NCI-H345 (cell line): ENCODE measurements around the gene AGAP1.

Experiments
- DNase-seq: peaks from one replicate; lab custom pipeline; 2025; lab: John Stamatoyannopoulos, UW

The AGAP1 gene

DNA sequence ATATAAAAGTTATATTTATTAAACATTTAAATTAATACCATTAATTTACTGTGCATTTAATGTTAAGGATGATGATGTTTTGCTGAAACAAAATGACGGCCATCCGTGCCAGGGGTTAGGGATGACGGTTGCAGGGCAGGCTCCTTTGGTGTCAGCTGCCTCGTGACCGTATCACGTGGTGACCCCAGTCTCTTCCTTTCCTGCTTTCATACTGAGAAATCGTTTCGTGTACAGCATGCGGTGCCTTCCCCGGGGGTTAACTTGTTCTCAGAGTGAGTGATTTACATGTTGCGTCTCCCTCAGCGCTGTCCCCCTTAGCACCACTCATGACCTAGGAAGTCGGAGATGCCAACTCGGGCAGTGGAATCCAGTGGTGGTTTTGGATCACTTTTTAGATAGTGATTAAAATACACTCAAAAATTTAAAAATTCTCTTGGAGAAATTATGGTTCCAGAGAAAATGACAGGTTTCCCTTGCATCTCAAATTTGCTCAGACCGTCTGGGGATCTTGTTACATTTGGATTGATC is 383.5 kb downstream of the AGAP1 start:
- DNase-seq, result no peak

DNA sequence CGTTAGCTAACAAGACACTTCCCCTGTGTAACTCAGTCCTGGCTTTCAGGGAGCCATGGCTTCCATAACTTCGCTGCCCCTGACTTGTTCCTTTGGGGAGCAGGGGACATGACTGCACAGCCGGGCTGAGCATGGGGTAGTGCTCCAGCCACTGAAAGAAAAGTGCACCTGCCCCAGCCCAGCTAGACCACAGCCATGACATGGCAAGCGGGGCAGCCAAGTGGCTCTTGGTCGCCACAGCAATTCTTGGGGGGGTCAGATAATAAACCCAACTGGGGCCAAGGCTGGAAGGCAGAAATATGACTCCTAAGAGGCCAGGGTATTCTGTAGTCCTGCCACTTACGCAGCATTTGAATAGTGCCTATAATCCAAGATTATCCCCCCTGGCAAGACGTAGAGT is 385.3 kb downstream of the AGAP1 start:
- no peak for DNase-seq

DNA sequence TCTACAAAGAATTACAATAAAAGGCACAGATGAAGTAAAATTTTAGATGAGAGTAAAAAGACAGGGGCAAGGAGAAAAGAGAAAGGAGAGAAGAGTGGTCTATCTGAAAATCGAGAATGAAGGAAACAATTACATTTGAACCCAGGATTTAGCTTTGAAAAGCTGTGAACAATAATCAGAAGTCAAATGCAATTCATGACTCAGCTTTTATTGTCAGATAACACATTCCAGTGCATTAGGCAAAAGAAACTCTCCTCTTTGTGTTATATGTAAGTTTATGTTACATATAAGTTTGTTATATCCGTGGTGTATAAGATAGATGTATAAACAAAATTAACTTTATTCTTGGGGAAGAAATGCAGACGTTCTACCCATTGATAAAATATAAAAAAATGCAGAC is 389.8 kb downstream of the AGAP1 start:
- no peak for DNase-seq

DNA sequence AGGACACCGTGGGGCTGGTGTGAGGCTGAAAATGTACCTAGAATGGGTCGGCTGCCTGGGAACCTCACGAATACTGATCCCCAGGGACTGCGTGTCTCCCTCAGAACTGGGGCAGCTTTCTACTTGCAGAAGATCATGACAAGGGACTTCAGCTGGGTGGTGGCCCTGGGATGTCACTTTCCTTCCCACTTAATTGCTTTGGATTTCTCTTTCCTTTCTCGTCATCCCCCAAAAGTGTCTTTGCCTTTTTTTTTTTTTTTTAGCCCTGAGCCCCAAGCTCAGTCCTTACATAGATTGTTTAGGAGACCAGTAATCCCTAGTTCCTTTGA is 395.4 kb downstream of the AGAP1 start:
- no peak for DNase-seq

DNA sequence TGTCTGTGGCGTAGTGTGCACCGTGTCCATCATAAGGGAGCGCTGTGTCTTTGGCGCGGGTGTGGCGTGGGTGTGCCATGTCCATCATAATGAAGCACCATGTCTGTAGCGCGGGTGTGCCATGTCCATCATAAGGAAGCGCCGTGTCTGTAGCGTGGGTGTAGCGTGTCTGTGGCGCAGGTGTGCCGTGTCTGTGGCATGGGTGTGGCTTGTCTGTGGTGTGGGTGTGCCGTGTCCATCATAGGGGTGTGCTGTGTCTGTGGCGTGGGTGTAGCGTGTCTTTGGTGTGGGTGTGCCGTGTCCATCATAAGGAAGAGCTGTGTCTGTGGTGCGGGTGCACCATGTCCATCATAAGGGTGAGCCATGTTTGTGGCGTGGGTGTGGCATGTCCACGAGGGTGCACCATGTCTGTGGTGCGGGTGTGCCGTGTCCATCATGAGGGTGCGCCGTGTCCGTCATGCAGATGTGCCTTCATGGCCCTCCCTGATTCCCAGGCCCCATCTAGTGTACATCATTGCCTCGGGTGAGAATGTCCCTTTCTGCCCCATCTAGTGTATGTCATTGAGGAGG is 399.4 kb downstream of the AGAP1 start:
- DNase-seq, result no peak

DNA sequence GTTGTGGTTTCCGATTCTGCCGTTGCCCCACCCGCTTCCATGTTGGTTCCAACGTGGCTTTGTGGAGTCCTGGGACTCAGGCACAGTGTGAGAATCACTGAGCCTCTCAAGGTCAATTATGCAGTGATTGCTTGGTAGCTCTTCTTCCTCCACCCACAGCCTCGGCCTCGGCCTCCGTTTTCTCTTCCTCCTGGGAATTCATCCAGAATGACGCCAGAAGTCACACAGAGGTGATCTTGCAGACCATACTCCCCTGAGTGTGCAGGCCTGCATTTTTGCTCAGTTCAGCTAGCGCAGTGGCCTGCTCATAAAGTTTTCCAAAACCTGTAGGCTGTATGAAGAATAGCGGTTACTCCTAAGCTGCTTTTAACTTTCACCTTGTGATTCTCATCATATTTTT is 401.0 kb downstream of the AGAP1 start:
- no peak for DNase-seq

DNA sequence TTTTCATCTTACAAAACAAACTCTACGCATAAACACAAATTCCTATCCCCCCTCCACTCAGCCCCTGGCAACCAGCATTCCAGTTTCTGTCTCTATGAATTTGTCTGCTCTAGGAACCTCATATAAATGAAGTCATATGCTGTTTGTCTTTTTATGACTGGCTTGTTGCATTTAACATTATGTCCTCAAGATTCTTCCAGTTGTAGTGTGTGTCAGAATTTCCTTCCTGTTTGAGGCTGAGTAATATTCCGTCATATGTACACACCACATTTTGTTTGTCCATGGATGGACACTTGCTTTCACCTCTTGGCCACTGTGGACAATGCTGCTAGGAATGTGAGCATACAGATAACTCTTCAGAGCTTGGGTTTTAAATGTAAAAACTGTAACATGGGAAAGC is 402.2 kb downstream of the AGAP1 start:
- DNase-seq, result no peak

DNA sequence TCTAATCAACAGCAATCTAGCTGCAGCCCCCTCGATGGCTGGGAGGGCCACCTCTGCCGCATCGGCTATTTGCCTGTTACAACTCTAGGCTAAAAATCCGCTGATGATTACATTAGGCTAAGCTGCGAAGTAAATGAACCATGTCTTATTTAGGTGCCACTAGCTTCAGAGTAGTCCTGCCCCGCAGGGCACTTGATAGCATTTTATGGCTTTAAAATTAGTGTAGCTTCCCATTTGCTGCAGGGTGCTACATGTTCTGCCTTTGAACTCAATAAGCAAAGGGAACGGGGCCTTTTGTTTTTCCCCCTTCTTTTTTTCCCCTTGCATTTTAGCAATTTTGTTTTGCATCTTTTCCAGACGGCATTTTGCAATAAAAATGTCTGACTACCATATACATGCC is 404.1 kb downstream of the AGAP1 start:
- no peak for DNase-seq

DNA sequence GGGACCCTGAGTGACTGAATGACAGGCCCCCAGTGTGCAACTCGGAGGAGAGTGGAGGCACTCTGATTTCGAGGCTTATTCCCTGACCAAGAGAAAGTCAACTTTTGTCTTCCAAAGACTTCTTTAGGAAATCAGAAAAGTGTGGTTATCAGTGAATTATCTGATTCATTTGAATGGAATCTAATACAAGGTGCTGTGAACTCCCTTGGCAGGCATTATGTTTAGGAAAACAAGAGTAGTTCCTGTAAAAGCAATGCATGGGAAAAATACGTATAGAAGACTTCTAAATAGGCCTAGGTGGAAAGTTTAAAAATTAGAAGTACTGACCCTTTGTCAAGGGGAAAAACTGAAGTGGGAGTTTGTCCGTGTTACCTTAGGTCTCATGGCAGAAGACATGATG is 404.9 kb downstream of the AGAP1 start:
- DNase-seq, result no peak

DNA sequence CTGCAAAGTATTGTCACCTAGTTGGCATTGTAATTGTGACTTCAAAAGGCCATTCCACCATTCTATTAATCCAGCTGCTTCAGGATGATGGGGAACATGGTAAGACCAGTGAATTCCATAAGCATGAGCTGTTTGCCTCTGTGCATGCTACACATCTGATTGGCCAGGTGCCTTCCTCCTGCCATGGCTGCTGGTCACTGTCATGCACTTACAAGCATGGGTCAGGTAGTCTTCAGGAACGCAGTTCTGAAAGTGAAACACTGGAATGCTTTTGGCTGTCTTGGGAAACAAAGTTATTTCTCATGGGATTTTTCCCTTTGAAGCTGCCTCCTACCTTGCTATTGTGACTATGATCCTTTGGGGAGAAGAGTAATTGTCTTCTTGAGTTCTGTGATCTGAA is 406.8 kb downstream of the AGAP1 start:
- no peak for DNase-seq

DNA sequence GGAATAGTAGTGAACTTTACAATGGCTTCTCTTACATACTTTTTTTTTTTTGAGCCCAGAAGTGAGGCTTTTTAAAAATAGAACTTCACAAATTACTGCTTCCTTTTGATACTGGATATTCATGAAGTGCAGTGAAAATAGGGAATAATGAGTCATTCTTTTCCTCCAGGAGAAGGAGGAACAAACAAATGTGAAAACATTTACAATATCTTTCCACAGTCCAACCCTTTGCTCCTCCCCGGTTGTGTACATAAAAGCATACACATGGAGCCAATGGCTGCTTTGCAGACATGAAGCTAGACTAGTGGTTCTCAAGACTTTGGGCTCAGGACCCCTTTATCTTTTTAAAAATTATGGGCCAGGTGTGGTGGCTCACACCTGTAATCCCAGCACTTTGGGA is 407.4 kb downstream of the AGAP1 start:
- no peak for DNase-seq

DNA sequence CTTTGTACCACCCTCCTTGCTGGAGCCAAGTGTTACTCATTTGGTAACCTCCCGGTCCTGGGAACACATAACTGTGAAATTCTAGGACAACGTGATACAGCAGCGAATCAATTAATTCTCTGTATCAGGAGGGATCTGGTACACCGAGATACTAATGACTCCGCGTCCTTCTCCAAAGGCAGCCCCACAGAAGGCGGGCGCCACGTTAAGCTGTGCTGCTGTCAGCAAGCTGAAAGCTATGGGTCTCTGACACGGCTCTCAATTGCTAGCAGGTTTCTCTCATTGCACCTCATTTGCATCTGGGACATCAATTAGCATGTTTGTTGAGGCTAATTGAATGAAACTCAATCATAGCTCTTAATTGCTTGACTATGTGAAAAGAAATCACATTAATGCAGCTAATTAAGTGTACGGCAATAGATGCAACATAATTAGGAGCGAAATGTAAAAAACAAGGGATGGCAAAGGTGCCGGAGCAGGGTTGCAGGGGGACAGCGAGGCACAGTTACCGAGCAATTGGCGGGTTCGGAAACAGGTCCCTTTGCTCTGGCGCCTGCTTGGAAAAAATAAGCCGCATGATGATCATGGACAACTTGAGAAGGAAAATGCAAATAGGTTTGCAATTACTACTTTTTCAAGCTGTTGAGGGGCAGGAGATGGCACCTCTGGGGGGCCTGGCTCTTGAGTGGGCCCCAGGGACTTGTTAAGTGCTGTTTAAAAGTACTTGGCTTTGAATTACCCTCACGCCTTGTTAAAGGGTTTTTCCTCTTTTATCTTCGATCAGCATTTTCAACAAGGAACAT is 410.1 kb downstream of the AGAP1 start:
- DNase-seq, result no peak

DNA sequence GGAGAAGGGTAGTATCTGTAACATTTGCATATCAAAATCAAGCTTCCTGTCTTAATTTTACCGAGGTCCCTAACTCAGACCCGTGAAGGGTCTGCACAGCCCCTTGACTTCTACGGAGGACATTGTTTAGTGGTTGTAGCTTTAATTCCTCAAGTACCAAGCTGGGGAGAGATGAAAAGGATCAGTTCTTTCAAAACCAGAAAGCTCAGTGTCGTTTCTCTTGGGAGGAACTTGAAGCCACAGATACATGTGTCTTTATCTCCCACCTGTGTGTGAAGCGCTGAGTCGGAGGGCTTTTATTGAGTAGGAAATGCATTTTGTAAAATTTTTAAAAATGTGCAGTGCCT is 410.7 kb downstream of the AGAP1 start:
- no peak for DNase-seq

DNA sequence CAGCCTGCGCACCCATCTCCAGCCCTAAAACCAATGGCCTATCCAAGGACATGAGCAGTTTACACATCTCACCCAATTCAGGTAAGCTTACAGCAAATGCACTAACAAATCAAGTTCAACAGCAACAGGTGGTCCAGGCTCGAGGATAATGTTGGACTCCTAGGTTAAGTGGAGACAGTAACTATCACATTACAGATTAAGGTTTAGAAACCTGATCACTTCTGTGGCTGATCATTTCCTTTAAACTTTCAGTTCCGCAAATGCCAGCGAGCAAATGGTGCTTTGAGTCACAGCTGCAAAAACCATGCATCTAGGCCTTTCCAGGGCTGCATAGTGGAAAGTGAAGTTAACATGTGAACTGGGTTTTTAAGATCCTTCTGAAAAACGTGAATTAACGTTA is 415.0 kb downstream of the AGAP1 start:
- no peak for DNase-seq

DNA sequence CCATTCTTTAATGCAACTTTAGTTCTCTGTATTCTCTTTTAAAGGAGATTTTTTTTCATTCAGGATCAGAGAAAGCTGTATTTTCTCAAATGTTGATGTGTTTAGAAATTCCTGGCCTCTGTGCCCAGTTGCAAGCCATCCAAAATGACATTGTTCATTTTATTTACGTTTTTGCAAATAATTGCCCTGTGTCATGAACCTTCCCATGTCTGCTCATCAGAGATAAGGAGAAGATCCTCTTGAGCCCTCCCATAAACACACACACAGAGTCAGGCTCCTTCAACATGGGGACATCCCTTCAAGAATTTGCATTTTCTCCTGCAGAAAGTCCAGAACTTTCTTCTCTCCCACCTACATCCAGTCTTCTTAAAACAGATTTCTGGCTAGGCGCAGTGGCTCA is 415.5 kb downstream of the AGAP1 start:
- DNase-seq, result no peak

DNA sequence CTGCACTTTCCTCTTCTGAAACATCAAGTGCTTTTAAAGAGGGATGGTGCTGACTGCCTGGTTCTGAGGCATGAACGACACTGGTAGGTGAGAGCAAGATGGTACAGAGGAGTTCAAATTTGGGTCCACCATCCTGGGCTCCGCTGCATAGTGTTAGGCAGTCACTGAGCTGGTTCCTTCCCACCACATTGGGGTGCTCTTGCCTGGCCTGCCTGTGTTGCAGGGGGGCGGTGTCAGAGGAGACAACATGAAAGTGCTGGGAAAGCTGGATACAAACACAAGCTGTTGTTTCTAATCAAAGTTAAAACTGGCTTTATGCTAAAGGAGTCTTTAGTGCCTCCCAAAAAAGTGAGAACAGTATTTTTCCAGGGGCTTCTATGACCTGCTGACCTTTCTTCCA is 416.2 kb downstream of the AGAP1 start:
- DNase-seq, result no peak

DNA sequence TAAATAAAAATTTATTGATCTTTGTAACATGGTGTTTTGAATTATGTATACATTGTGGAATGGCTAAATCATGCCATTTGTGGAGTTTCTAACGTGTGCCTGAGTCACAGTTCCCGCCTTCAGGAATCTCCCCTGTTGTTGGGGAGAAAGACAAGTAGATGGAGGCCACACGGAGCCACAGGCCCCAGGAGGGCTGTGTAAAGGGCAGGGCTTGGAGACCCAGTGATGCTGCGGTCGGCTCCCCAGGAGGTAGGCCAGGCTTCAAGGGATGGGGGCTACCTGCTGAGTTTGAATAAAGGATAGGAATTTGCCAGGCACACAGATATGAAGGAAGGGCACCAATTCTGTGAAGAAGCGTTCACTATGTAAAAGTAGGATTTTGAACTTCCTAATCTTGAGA is 417.3 kb downstream of the AGAP1 start:
- DNase-seq, result no peak

DNA sequence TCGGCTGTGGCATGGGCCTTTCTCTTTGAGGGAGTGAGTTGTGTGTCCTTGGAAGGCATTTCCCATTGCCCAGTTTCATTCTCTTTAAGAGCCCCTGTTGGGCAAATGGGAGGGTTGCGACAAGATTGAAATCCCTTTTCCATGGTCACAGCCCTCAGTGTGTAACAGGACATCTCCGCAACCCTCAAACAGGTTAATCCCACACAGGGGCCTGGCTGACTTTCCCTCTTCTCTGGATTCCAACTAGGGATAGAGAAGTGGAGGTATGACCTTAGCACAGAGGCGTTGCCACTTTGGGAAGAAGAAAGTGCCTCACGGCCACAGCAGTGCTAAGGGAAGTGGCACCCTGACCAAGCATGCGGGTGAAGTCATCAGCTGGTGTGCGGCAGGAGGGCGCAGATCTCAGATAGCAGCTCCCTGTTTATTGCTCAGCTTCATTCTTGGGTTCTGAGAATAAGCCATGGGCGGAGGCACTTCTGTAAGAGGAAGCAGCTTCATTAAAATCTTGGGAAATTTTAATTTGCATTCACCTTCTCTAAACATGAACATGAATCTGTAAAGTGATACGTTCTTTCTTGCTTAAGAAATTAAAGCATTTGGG is 417.9 kb downstream of the AGAP1 start:
- no peak for DNase-seq

DNA sequence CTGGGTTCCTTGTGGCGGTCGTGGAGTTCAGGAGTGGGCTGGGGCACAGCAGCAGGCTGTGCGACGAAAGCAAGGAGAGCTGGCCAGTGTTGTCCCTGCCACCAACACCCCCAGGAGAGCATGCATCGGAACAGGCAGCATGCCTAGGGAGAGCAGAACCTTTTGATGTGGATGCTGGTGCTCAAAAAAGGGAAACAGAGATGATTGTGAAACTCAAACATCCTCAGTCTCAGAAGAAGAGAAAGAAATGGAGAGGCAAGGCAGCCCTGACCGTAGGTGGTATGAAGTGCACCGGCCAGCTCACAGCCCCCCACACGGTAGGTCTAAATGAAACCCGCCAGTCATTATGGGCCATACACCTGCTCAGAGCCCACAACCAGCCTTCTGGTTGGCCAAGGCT is 420.9 kb downstream of the AGAP1 start:
- no peak for DNase-seq

DNA sequence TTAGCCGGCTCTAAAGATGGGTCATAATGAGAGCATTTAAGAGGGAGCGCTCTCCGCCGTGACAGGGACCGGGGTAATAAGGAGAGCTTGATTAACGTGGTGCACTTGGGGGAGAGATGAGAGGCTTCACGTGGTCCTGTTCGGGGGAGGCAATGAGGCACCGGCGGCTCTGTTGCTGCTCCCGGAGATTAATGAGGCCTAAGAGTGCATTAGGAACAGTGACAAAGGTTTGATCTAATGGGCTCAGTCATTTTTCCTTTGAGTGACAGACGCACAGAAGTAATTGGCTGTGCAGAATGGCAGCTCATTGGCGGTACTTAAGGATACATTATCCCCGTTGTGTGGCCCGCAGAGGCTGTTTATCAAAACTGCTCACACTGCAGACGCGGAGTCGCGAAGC is 423.7 kb downstream of the AGAP1 start:
- no peak for DNase-seq

DNA sequence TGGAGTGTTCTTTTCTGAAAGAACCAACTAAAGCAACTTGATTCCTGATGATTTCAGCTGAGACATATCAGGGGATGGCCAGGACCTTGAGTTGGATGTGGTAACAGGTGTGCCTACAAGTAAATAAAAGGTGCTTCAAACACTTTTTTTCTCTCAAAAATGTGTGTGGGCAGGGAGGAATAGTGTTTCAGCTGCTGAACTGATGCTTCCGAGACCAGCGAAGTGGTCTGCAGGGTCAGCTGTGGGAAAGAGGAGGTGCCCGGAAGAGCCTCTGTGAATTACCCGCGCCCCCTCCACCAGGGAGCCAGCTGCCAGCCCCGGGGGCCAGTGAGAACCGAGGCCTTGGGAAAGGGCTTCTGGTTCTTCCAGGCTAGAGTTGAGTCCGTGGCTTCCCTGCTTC is 425.0 kb downstream of the AGAP1 start:
- no peak for DNase-seq

DNA sequence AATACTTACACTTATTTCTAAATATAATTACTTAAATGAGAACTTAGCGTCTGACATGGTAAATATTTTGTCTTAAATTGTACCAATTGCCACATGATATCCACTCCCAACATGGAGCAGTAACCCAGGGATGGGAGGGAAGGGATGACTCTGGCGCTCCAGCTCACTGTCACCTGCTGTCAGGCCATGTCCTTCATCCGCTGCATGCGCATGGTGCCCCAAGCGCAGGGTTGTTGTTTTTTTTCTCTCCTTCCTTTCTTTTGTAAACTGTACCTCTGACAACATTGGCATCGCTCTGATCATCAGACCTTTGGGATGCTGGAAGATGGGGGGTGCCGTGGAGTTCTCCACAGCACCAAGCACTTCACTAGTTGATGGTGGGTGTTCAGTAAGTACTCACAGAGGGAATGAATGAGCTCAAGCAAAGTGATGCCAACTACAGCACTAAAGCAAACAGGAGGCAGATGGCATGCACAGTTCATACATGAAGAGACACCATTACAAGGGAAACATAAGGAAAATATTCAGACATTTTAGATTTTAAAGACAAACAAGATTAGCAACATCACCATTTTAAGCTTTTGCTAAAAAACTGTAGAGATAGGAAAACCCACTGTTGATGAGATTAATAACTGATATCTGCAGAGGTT is 426.5 kb downstream of the AGAP1 start:
- DNase-seq, result no peak

DNA sequence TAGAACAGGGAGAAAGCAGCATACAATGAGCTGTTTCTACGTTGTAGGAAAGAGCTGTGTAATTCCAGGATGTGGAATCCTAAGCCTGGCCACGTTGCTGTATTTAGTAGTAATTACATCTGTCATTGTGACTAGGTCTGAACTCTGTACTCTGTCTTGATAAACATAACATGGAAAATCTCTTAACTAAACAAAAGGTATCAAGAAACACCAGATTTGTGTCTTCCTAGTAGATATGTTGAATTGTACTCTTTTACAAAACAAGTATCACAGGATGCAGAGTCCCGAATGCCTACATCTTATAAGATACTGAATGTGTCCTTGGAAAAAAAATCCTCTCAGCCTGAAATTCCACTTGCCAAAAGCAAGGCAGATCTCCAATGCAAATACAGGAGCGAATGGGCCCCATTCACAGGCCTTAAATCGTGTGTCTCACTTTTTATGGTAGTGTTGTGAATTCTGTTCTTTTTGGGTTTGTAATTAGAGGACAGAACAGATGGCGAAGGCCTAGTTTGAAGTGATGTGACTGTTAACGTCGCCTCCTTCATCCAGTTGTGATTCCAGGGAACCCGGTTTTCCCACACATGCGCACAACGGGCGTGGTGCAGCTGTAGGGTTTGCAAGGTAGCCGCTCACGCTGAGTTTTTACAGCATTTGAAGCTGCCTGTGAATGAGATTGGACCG is 427.8 kb downstream of the AGAP1 start:
- no peak for DNase-seq
